Mucosa of descending colon (tissue), 3 donors: Measurements from ENCODE around the gene SNX9. TPM values are rescaled to one million over a fixed set of nuclear protein-coding genes. Genes with fewer than 3 reads are reported as not detected.
"Not testable (repeated sequence)": the region's sequence is repeated elsewhere in the genome, so short reads cannot be mapped to it uniquely, and the experiment has no call there.

Source experiments
- ATAC-seq: fragments of 200-7000 bp; cut with Tn5 transposase; one replicate; pipeline ENCODE4 v1.9.1; 2020; ENCODE audit warnings: mild to moderate bottlenecking, moderate library complexity
- DNase-seq, 3 donors: peaks; one replicate each; pipeline ENCODE4 v3.0.0-alpha.2; 2020
- H3K36me3 ChIP-seq: fragments of 200-600 bp; one replicate; pipeline ENCODE4 v1.8.0; 2021; ENCODE audit warnings: low read depth, mild to moderate bottlenecking
- H3K4me1 ChIP-seq: fragments of 200-600 bp; one replicate; pipeline ENCODE4 v1.8.0; 2021; ENCODE audit warnings: low read depth, mild to moderate bottlenecking
- H3K4me3 ChIP-seq: fragments of 200-600 bp; one replicate; pipeline ENCODE4 v1.8.0; 2021; ENCODE audit warnings: mild to moderate bottlenecking
- H3K9me3 ChIP-seq: fragments of 200-600 bp; one replicate; pipeline ENCODE4 v1.8.0; 2021; ENCODE audit warnings: mild to moderate bottlenecking
- intact Hi-C, 2 donors: fragments of 100-400 bp; cut with DNase I in 1 of 2; cut with micrococcal nuclease in 1 of 2; formaldehyde crosslinking; loops; one replicate each; pipeline versions ENCODE4 v1.11.0 to v1.11.1; 2022; cut with DNase I, micrococcal nuclease
- total RNA-seq, 3 donors: library from RNA; stranded (reverse); fragmentation: NEBNext Ultra II Directional in 2 of 3; extraction: Animal tissue kit (Norgen Biotek cat#: 25700) in 2 of 3; gene quantifications; one replicate each; pipeline versions ENCODE4 v1.2.1 to v1.2.4, GENCODE V29; 2021 to 2023
- TF ChIP-seq, protein P1 (sequence below): fragments of 200-600 bp; IDR thresholded peaks from one replicate; pipeline ENCODE4 v1.8.0; 2022; ENCODE audit warnings: antibody characterized with exemption, mild to moderate bottlenecking
- donor health status: DM: no; HTN: no; CAD: no; lungs with moderate emphysema.
- donor health status: DM: no; HTN: no; CAD: no.
- donor health status: DM: no; HTN: yes; CAD: no.

Gene SNX9
- total RNA-seq, 3 donors from 2014 or later = 55.0 to 69.6 (median 68.0) TPM

DNA sequence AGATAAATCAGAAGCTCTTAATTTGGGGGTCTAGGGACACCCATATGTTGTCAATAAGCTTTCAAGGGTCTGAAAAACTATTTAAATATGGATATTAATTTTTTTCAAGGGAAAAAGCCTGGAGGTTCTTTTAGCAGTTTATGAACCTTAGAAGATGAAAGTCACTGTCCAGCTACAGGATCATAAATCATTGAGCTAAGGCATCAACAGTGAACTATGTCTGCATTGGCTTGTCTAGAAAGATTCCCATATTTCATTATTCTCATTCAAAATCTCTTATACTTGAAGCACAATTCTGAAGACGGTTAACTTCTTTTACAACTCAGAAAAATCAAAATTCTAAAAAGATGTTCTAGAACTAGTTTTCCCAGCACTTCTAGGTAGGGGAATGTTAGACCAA is 34.9 kb upstream of the SNX9 start:
- no peak for ATAC-seq
- DNase-seq = no peak
- H3K4me1 ChIP-seq = no peaks in the 10 kb centered on the region
- H3K9me3 ChIP-seq = no peaks in the 10 kb centered on the region
- TF ChIP-seq, protein P1, sequence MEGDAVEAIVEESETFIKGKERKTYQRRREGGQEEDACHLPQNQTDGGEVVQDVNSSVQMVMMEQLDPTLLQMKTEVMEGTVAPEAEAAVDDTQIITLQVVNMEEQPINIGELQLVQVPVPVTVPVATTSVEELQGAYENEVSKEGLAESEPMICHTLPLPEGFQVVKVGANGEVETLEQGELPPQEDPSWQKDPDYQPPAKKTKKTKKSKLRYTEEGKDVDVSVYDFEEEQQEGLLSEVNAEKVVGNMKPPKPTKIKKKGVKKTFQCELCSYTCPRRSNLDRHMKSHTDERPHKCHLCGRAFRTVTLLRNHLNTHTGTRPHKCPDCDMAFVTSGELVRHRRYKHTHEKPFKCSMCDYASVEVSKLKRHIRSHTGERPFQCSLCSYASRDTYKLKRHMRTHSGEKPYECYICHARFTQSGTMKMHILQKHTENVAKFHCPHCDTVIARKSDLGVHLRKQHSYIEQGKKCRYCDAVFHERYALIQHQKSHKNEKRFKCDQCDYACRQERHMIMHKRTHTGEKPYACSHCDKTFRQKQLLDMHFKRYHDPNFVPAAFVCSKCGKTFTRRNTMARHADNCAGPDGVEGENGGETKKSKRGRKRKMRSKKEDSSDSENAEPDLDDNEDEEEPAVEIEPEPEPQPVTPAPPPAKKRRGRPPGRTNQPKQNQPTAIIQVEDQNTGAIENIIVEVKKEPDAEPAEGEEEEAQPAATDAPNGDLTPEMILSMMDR = no peak
- no peak overlapping the region for H3K4me3 ChIP-seq
- intact Hi-C loops = no loop called here
- H3K36me3 ChIP-seq = no peaks in the 10 kb centered on the region

DNA sequence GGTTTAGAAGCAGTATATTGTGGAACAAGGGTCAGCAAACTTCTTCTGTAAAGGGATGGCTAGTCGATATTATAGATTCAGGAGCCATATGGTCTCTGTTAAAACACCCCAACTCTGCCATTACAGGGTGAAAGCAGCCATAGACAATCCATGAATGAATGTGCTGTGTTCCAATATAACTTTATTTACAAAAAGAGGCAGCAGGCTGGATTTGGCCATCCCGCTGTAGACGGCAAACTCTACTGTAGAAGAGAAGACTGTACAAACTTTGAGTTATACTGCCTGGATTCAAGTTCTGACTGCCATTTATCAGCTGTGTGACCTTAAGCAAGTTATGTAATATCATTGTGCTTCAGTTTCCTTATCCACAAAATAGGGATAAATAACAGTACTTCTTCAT is 33.7 kb upstream of the SNX9 start:
- Histone ChIP-seq H3K4me3 (no peak overlapping the region), H3K4me1 (no peaks in the 10 kb centered on the region), H3K36me3 (no peaks in the 10 kb centered on the region), H3K9me3 (no peaks in the 10 kb centered on the region)
- intact Hi-C loops = no loop called here
- DNase-seq (no peak), ATAC-seq (no peak)
- TF ChIP-seq, protein P1 = no peak

DNA sequence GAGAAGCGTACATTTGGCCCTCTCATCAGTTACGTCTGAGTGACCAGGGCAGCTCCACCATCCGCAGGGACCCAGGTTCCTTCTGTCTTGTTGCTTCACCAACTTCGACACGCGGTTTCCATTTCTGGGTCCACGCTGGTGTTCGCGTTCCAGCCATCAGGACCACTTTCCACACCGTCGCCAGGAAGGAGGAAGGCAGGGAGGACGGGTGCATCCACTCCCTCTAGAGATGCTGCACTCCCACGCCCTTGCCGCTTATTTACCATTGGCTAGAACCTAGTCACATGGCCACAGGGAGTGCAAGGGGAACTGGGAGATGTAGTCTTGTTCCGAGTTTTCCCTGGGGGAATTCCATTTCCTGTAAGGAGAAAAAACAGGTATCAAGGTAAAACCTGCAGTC is 33.2 kb upstream of the SNX9 start:
- TF ChIP-seq, protein P1 = no peak
- H3K36me3 ChIP-seq = no peaks in the 10 kb centered on the region
- H3K4me1 ChIP-seq = no peaks in the 10 kb centered on the region
- intact Hi-C loops = no loop called here
- DNase-seq = no peak
- H3K4me3 ChIP-seq = no peak overlapping the region
- no peak for ATAC-seq
- H3K9me3 ChIP-seq = no peaks in the 10 kb centered on the region

GRCh38 chr6:157790548-157791160 is 32.4 kb upstream of the SNX9 start:
- intact Hi-C loops = no loop called here
- H3K4me3 ChIP-seq = no peak overlapping the region
- TF ChIP-seq, protein P1 = no peak
- no peaks in the 10 kb centered on the region for H3K9me3 ChIP-seq
- no peaks in the 10 kb centered on the region for H3K36me3 ChIP-seq
- no peak for ATAC-seq
- H3K4me1 ChIP-seq = no peaks in the 10 kb centered on the region
- no peak for DNase-seq

DNA sequence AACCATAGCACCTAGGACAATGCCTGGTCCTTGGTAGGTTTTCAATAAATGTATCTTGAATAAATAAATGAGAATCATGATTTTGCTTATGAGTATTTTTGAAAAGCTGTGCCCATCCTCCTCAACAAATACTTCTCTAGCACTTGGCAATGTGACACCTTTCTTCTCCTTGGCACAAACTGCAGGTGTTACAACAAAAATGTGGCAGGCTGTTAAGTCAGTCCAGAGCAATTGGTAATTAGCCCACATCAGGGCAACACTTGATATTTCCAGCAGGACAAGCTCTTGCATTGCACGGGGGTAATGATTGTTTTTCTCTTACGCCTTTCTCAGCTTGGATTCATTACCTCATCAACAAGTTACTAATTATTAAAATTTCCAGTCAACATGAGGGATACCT is 31.6 kb upstream of the SNX9 start:
- TF ChIP-seq, protein P1 = no peak
- intact Hi-C loops = no loop called here
- no peaks in the 10 kb centered on the region for H3K4me1 ChIP-seq
- H3K9me3 ChIP-seq = no peaks in the 10 kb centered on the region
- ATAC-seq (no peak), DNase-seq (no peak)
- H3K4me3 ChIP-seq = no peak overlapping the region
- no peaks in the 10 kb centered on the region for H3K36me3 ChIP-seq

- Histone ChIP-seq H3K4me3 (no peak overlapping the region), H3K36me3 (no peaks in the 10 kb centered on the region), H3K4me1 (no peaks in the 10 kb centered on the region), H3K9me3 (no peaks in the 10 kb centered on the region)
- ATAC-seq (no peak), DNase-seq (no peak)
- TF ChIP-seq, protein P1 = no peak
- intact Hi-C loops = no loop called here
Observed at GRCh38 chr6:157792671-157793070, 30.4 kb upstream of the SNX9 start.

- H3K4me1 ChIP-seq, H3K9me3 ChIP-seq, intact Hi-C loops, ATAC-seq, H3K36me3 ChIP-seq, DNase-seq, H3K4me3 ChIP-seq: not testable (repeated sequence)
Observed at GRCh38 chr6:157794012-157794411, 29.0 kb upstream of the SNX9 start.
